Mononuclear cell (primary cell): ENCODE data around the gene APOC1. TPM values are rescaled to one million over a fixed set of nuclear protein-coding genes. Genes with fewer than 3 reads are reported as not detected.
A peak's percentile ranks its signal among the peaks of the same experiment; 100 is the strongest.
"Not testable (repeated sequence)": the region's sequence is repeated elsewhere in the genome, so short reads cannot be mapped to it uniquely, and the experiment has no call there.

Source experiments
- H3K27me3 ChIP-seq: 2 replicates; pipeline ENCODE4 v1.6.0; 2011; ENCODE audit warnings: low read length, control low read depth; ENCODE audit not compliant: insufficient read depth
- H3K4me1 ChIP-seq: 2 replicates; pipeline ENCODE4 v1.5.1; 2011; ENCODE audit warnings: mild to moderate bottlenecking, low read length, control low read depth; ENCODE audit not compliant: insufficient read depth
- H3K4me3 ChIP-seq: 2 replicates; pipeline ENCODE4 v1.5.1; 2011; ENCODE audit warnings: mild to moderate bottlenecking, low read length, moderate library complexity
- H3K9me3 ChIP-seq: 2 replicates; pipeline ENCODE4 v1.5.1; 2011; ENCODE audit warnings: low read depth, mild to moderate bottlenecking, control low read depth, low read length
- total RNA-seq: library from RNA; depleted of rRNA; stranded (reverse); fragments of >200 nt; gene quantifications from one replicate; pipeline ENCODE4 v1.2.3, GENCODE V29; 2012

Gene APOC1
- total RNA-seq, 1 donor: not detected

DNA sequence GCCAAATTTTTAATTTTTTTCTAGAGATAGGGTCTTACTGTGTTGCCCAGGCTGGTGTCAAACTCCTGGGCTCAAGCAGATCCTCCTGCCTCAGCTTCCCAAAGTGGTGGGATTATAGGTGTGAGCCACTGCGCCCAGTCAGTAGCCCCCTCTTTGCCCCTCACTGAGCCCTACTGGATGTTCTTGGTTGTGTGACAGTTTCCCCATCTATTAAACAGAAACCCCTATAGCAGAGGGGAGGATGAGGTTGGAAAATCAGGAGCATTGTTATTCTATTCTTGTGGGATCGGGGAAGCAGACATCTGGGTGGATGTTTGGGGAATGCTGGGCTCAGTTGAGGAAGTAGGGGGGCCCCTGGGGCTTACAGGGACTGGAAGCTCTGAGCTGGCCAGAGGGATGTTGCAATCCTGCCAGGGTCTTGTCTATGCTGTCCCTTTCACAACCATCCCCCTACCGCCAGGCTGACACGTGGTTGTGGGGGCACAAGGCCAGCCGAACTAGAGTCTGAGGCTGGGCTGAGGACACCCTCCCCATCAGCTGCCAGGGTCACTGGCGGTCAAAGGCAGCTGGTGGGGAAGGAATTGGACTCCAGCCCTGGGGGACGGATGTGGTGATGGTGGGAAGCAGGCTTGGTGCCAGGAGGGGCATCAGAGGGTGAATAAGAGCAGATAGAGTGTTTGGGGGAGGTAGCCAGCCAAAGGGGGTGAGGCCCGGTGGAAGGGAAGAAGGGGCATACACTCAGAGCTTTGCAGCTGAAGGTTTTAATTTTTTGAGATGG lies 10.9 kb downstream of the APOC1 start:
- Histone ChIP-seq H3K4me3 (no peak overlapping the region), H3K4me1 (peaks cover 30% of the 10 kb centered on the region), H3K27me3 (no peaks in the 10 kb centered on the region), H3K9me3 (no peaks in the 10 kb centered on the region)

DNA sequence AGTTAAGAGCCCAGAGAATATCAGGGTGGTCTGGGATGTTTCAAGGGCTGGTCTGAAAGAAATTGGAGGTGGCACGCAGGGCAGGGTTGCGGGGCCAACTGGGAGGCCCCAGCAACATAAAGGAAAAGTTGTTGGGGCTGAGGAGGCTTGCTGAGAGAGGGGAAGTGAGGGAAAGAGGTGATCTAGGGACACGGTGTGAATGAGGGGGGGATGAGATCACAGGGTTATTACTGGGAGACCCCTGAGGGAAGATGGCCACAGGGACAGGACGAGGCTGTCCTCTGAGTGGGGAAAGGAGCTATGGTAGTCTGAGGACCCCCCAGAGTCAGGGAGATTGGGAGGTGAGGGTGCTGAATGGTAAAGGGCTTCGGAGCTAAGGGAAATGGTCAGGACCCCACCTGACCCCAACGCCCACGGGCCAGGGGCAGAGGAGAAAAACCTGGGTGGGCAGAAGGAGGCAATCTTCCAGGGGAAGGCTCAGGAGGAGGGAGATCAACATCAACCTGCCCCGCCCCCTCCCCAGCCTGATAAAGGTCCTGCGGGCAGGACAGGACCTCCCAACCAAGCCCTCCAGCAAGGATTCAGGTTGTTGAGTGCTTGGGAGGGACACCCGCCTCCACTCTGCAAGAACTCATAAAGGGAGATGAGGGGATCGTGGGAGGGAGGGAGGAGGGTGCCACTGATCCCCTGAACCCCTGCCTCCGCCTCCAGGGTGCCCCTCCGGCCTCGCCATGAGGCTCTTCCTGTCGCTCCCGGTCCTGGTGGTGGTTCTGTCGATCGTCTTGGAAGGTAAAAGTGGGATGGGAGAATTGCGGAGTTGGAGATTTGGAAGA lies 12.1 kb downstream of the APOC1 start:
- not testable (repeated sequence) for H3K9me3 ChIP-seq, H3K4me3 ChIP-seq, H3K27me3 ChIP-seq
- H3K4me1 ChIP-seq: peaks cover 30% of the 10 kb centered on the region

DNA sequence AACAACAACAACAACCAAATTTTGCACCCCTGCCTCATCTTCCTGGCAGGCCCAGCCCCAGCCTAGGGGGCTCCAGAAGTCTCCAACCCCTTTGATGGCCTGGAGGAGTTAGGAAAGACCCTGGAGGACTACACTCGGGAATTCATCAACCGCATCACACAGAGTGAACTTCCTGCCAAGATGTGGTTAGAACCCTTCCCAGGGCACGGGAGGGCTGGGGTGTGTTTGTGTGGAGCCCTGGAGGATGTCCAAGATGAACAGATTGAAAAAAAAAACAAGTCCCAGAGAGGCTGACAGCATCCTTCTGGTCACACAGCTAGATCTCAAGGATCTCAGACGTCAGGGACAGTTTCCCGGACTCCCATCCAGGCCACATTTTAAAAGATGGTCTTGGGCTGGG lies 13.3 kb downstream of the APOC1 start:
- Histone ChIP-seq H3K9me3 (no peaks in the 10 kb centered on the region), H3K4me3 (no peak overlapping the region), H3K27me3 (no peaks in the 10 kb centered on the region), H3K4me1 (peaks cover 30% of the 10 kb centered on the region)

DNA sequence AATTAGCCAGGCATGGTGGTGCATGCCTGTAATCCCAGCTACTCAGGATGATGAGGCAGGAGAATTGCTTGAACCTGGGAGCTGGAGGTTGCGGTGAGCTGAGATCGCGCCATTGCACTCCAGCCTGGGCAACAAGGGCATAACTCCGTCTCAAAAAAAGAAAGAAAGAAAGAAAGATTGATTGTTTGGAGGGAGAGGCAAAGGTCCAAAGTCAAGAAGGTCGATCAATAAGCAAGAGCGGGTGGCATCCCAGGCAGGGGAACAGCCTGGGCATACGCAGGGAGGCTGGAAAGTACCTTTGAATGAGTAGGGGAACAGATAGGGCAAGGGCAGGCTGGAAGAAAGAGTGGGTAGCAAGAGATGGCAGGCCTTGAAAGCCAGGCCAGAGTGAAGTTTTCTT lies 15.7 kb downstream of the APOC1 start:
- Histone ChIP-seq H3K27me3 (no peaks in the 10 kb centered on the region), H3K4me3 (no peak overlapping the region), H3K4me1 (peaks cover 26% of the 10 kb centered on the region), H3K9me3 (no peaks in the 10 kb centered on the region)

DNA sequence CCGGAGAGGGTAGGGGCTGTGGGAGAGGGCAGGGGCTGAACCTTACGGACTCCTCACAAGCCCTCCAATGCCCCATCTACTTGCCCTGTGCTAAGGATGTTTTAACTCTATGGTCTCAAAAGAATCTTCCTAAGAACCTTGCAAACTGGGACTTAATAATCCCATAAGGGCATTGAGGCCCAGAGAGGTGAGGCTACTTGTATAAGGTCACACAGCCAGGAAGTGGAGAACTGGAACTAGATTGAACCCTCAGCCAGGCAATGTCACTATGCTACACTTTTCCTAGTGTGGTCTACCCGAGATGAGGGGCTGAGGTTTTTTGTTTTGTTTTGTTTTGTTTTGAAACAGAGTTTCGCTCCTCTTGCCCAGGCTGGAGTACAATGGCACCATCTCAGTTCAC lies 17.1 kb downstream of the APOC1 start:
- Histone ChIP-seq H3K4me3 (no peak overlapping the region), H3K4me1 (peaks cover 11% of the 10 kb centered on the region), H3K9me3 (no peaks in the 10 kb centered on the region), H3K27me3 (no peaks in the 10 kb centered on the region)

DNA sequence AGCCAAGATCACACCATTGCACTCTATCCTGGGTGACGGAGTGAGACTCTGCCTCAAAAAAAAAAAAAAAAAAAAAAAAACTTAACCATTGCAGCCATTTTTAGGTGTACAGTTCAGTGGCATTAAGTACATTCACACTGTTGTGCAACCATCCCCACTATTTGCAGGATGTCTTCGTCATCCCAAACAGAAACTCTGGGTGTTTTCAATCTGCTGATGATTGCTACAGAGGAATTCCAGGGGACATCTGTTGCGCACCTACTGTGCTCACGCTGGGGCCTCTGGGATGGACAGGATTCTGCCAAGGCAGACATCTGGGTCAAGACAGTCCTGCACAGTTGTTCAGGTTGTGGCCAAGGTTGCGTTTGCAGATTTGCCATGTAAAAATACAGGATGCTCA lies 25.3 kb downstream of the APOC1 start:
- H3K27me3 ChIP-seq: no peaks in the 10 kb centered on the region
- no peaks in the 10 kb centered on the region for H3K9me3 ChIP-seq
- peaks cover 9% of the 10 kb centered on the region for H3K4me1 ChIP-seq
- H3K4me3 ChIP-seq: no peak overlapping the region

DNA sequence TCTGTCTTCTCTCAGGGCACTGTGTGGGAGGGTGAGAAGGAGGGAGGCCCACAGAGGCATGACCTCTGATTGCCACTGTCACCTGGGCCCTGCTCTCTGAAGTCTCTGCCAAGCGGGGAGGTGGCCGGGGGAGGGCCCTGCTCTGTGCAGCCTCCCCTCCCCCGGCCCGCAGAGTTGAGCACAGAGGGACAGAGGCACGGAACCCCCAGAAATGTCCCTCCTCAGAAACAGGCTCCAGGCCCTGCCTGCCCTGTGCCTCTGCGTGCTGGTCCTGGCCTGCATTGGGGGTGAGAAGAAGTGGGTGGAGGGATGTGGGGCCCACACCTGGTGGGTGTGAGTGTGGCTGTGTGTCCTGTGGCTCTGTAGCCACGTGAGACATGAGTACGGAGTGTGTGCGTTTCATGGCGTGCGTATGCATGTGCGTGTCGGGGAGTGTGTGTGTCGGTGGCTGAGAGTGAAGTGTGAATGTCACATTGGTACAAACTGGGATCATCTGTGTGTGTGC lies 27.7 kb downstream of the APOC1 start, which contains the start of gene APOC4:
APOC4 (plus strand) TSS at position 171 of the 505 bp plus-strand sequence; CDS start at position 212, 41 bp downstream.
- no peaks in the 10 kb centered on the region for H3K27me3 ChIP-seq
- H3K4me3 ChIP-seq: no peak within 1 kb of the TSS
- peaks cover 12% of the 10 kb centered on the region for H3K4me1 ChIP-seq
- H3K9me3 ChIP-seq: no peaks in the 10 kb centered on the region

DNA sequence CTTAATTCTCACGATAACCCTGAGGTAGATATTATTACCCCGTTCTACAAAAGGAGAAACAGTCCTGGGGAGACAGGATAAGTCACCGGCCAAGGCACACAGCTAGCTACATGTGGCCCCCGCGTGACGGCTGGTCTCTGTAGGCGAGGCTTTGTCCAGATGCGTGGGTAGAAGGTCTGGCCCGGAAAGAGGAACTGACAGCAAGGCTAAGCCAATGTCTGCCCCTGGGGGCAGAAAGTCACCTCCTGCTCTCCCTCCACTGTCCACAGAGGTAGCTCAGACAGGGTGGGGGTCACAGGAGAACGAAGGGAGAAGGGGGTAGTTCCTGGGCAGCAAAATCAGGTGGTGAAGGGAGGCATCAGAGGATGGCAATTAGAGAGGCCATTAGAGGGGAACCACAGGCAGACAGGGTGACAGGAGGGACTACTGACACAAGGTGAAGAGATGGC lies 29.4 kb downstream of the APOC1 start:
- H3K4me1 ChIP-seq: peaks cover 12% of the 10 kb centered on the region
- no peak overlapping the region for H3K4me3 ChIP-seq
- H3K9me3 ChIP-seq: no peaks in the 10 kb centered on the region

DNA sequence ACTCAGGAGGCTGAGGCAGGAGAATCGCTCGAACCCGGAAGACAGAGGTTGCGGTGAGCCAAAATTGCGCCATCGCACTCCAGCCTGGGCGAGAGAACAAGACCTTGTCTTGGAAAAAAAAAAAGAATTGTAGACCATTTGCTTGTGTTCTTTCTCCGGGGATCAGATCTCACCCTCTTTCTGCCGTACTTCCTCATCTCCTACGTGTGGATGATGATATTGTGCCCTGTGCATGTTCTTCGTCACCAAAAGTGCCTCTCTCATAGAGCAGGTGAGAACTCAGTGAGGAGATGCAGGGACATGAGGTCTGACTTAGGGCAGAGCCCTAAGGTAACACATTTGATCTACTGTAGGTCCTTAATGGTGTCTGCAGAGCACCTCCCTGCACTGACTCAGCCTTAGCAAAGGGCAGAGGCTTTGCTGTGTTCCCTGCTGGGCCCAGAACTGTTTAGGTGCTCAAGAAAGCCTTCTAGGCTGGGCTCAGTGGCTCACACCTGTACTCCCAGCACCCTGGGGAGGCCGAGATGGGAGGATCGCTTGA lies 32.7 kb downstream of the APOC1 start:
- no peaks in the 10 kb centered on the region for H3K9me3 ChIP-seq
- H3K27me3 ChIP-seq: no peaks in the 10 kb centered on the region
- no peak overlapping the region for H3K4me3 ChIP-seq
- peaks cover 15% of the 10 kb centered on the region for H3K4me1 ChIP-seq

More for the DNA sequence above, 29.4 kb downstream of the APOC1 start:
- H3K27me3 ChIP-seq: no peaks in the 10 kb centered on the region

DNA sequence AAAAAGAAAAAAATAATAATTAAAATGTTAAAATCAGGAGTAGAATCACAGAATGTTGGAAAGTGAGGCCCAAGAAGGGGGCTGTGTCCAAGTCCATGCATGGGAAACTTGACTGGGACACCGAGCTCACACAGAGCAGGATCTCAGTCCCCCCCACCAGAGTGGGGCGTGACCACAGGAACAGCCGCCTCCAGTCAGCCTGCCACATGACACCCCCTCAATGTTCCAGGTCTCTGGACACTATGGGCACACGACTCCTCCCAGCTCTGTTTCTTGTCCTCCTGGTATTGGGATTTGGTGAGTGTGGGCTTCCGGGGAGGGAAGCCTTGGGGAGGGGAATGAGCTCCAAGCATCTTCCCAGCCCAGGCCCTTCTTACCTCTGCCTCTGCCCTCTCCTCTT lies 33.8 kb downstream of the APOC1 start:
- H3K4me1 ChIP-seq: peaks cover 15% of the 10 kb centered on the region
- H3K27me3 ChIP-seq: no peaks in the 10 kb centered on the region
- H3K4me3 ChIP-seq: no peak overlapping the region
- no peaks in the 10 kb centered on the region for H3K9me3 ChIP-seq

DNA sequence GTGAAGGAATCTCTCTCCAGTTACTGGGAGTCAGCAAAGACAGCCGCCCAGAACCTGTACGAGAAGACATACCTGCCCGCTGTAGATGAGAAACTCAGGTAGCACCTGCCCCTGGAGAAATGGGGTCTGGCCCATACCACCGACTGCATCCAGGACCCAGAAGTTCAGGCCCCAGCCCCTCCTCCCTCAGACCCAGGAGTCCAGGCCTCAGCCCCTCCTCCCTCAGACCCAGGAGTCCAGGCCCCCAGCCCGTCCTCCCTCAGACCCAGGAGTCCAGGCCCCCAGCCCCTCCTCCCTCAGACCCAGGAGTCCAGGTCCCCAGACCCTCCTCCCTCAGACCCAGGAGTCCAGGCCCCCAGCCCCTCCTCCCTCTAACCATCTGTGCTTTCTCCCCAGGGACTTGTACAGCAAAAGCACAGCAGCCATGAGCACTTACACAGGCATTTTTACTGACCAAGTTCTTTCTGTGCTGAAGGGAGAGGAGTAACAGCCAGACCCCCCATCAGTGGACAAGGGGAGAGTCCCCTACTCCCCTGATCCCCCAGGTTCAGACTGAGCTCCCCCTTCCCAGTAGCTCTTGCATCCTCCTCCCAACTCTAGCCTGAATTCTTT lies 34.5 kb downstream of the APOC1 start:
- Histone ChIP-seq H3K4me3 (no peak overlapping the region), H3K9me3 (no peaks in the 10 kb centered on the region), H3K4me1 (peaks cover 14% of the 10 kb centered on the region), H3K27me3 (no peaks in the 10 kb centered on the region)

DNA sequence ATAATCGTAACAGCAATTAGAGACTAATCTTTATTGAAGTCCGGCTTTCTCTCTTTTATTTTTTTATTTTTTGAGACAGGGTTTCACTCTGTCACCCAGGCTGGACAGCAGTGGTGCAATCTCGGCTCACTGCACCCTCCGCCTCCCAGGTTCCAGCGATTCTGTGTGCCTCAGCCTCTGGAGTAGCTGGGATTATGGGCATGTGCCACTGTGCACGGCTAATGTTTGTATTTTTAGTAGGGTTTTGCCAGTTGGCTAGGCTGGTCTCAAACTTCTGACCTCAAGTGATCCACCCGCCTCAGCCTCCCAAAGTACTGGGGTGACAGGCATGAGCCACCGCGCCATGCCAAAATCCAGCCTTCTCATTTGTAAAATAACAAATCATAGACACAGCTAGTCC lies 35.1 kb downstream of the APOC1 start:
- peaks cover 16% of the 10 kb centered on the region for H3K4me1 ChIP-seq
- no peaks in the 10 kb centered on the region for H3K9me3 ChIP-seq
- no peak overlapping the region for H3K4me3 ChIP-seq
- no peaks in the 10 kb centered on the region for H3K27me3 ChIP-seq

DNA sequence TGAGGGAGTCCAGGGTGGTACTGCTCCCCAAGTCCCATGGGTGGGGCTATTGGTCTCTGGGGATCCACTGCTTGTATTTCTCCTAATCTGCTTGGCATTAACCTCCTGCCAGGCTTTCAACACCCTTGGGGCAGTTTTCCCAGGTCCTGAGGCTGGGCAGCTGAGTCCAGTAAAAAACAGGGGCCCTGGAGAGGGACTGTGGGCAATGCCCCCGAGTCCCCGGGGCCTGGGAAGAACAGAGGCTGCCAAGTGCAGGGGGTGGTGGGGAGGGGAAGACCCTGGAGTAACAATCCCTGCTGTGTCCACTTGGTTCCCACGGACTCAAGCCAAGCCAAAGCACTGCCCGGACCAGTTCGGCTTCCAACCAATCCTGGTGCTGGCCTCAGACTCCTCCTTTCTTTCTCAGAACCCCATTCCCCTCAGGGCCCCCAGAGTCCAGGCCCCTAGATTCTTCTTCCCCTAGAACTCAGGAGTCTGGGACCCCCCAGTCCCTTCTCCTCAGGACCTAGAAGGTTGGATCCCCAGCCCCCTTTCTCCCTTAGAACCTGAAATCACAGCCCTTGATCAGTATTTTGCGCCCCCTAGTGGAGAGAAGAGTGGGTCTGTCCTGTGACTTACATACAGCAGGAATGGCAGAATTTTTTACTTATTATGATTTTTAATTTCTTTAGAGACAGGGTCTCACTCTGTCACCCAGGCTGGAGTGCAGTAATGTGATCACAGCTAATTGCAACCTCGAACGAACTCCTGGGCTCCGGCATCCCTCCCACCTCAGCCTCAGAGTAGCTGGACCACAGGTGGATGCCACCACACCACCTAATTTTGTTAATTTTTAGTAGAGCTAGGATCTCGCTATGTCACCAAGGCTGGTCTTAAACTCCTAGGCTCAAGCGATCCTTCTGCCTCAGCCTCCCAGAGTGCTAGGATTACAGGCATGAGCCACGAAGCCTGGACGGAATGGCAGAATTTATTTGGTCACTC lies 37.1 kb downstream of the APOC1 start:
- no peaks in the 10 kb centered on the region for H3K9me3 ChIP-seq
- peaks cover 25% of the 10 kb centered on the region for H3K4me1 ChIP-seq
- H3K4me3 ChIP-seq: no peak overlapping the region
- no peaks in the 10 kb centered on the region for H3K27me3 ChIP-seq

DNA sequence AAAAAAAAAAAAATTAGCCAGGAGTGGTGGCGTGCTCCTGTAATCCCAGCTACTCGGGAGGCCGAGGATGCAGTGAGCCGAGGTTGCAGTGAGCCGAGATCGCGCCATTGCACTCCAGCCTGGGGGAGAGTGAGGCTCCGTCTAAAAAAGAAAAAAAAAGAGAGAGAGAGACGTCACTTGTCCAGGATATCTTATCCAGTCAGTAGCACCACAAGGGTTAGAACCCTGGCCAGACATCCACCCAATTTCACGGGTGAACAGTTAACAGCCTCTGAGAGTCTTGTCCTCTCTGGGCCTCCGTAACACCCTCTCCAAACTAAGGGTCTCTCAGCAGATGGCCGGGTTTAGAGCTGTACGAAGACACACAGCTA lies 39.9 kb downstream of the APOC1 start:
- peaks cover 43% of the 10 kb centered on the region for H3K4me1 ChIP-seq
- no peaks in the 10 kb centered on the region for H3K9me3 ChIP-seq
- H3K27me3 ChIP-seq: no peaks in the 10 kb centered on the region
- peak overlapping the region; percentile 98 for H3K4me3 ChIP-seq
